Chondrocyte (in vitro differentiated cells): ENCODE data around the gene DHRSX. TPM values are rescaled to one million over a fixed set of nuclear protein-coding genes. Genes with fewer than 3 reads are reported as not detected.
A peak's percentile ranks its signal among the peaks of the same experiment; 100 is the strongest.
"Not testable (repeated sequence)": the region's sequence is repeated elsewhere in the genome, so short reads cannot be mapped to it uniquely, and the experiment has no call there.

Experiments
- DNase-seq: peaks from one replicate; pipeline ENCODE4 v3.0.0; 2021; ENCODE audit warnings: mixed read lengths, low spot score
- H3K27ac Mint-ChIP-seq: one replicate; pipeline ENCODE4 v1.8.0; 2021; ENCODE audit warnings: mild to moderate bottlenecking, moderate library complexity, mixed read lengths; ENCODE audit not compliant: unreplicated experiment
- H3K27me3 Mint-ChIP-seq: 2 replicates; pipeline ENCODE4 v1.8.0; 2021; ENCODE audit warnings: low read depth, mixed read lengths
- H3K36me3 Mint-ChIP-seq: 2 replicates; pipeline ENCODE4 v1.8.0; 2021; ENCODE audit warnings: low read depth, mixed read lengths
- H3K4me1 Mint-ChIP-seq: 2 replicates; pipeline ENCODE4 v1.8.0; 2021; ENCODE audit warnings: low read depth, mild to moderate bottlenecking, mixed read lengths
- H3K4me3 Mint-ChIP-seq: one replicate; pipeline ENCODE4 v1.8.0; 2021; ENCODE audit warnings: mild to moderate bottlenecking, moderate library complexity, mixed read lengths; ENCODE audit not compliant: unreplicated experiment
- H3K9me3 Mint-ChIP-seq: 2 replicates; pipeline ENCODE4 v1.8.0; 2021; ENCODE audit warnings: low read depth, mixed read lengths
- CTCF ChIP-seq: fragments of 200-600 bp; sonication (generic); IDR thresholded peaks from 2 replicates; pipeline ENCODE4 v1.5.0; 2021; ENCODE audit warnings: antibody characterized with exemption, mild to moderate bottlenecking, moderate library complexity
- total RNA-seq: library from RNA; stranded (reverse); gene quantifications from 3 replicates; pipeline ENCODE4 v1.2.1, GENCODE V29; 2021

DHRSX gene
- total RNA-seq, 1 donor from 2014 or later, result 35.2 TPM

- Mint-ChIP-seq H3K27ac (no peak overlapping the region), H3K4me3 (no peak overlapping the region), H3K4me1 (no peaks in the 10 kb centered on the region), H3K36me3 (peaks cover 30% of the 10 kb centered on the region), H3K27me3 (no peaks in the 10 kb centered on the region), H3K9me3 (peaks cover 8% of the 10 kb centered on the region)
- peak; percentile 35 for DNase-seq
- TF ChIP-seq CTCF, result no peak
Measured at GRCh38 chrX:2224161-2224560, 276.6 kb downstream of the DHRSX start.

- no peak for TF ChIP-seq CTCF
- H3K36me3 Mint-ChIP-seq, result peaks cover 39% of the 10 kb centered on the region
- no peak overlapping the region for H3K27ac Mint-ChIP-seq
- H3K9me3 Mint-ChIP-seq, result peaks cover 12% of the 10 kb centered on the region
- H3K4me3 Mint-ChIP-seq, result no peak overlapping the region
- DNase-seq, result peak; percentile 8
- H3K27me3 Mint-ChIP-seq, result no peaks in the 10 kb centered on the region
- H3K4me1 Mint-ChIP-seq, result no peaks in the 10 kb centered on the region
Measured at GRCh38 chrX:2220829-2221567, 279.8 kb downstream of the DHRSX start.

GRCh38 chrX:2220296-2220695, 280.5 kb downstream of the DHRSX start:
- Mint-ChIP-seq H3K4me3 (no peak overlapping the region), H3K27ac (no peak overlapping the region), H3K4me1 (no peaks in the 10 kb centered on the region), H3K9me3 (peaks cover 15% of the 10 kb centered on the region), H3K27me3 (no peaks in the 10 kb centered on the region), H3K36me3 (peaks cover 40% of the 10 kb centered on the region)
- peak; percentile 10 for DNase-seq
- TF ChIP-seq CTCF, result no peak

GRCh38 chrX:2214138-2214823, 286.5 kb downstream of the DHRSX start:
- H3K9me3 Mint-ChIP-seq, result peaks cover 11% of the 10 kb centered on the region

GRCh38 chrX:2211667-2212066, 289.1 kb downstream of the DHRSX start:
- not testable (repeated sequence) for H3K27ac Mint-ChIP-seq, H3K4me3 Mint-ChIP-seq, H3K4me1 Mint-ChIP-seq, H3K27me3 Mint-ChIP-seq, H3K36me3 Mint-ChIP-seq, H3K9me3 Mint-ChIP-seq
- peak; percentile 48 for DNase-seq

More at GRCh38 chrX:2214138-2214823, 286.5 kb downstream of the DHRSX start:
- H3K4me3 Mint-ChIP-seq, H3K4me1 Mint-ChIP-seq, H3K27me3 Mint-ChIP-seq, DNase-seq: not testable (repeated sequence)
- peak overlapping the region; percentile 49 for H3K27ac Mint-ChIP-seq
- H3K36me3 Mint-ChIP-seq, result peaks cover 15% of the 10 kb centered on the region

GRCh38 chrX:2193273-2193592, 307.5 kb downstream of the DHRSX start:
- no peaks in the 10 kb centered on the region for H3K9me3 Mint-ChIP-seq
- no peak overlapping the region for H3K4me3 Mint-ChIP-seq
- DNase-seq, result no peak
- no peak for TF ChIP-seq CTCF
- peaks cover 7% of the 10 kb centered on the region for H3K4me1 Mint-ChIP-seq
- H3K36me3 Mint-ChIP-seq, result no peaks in the 10 kb centered on the region
- no peaks in the 10 kb centered on the region for H3K27me3 Mint-ChIP-seq
- no peak overlapping the region for H3K27ac Mint-ChIP-seq
